ENCODE results near the gene ANKRD9.
"Not testable (repeated sequence)": the region's sequence is repeated elsewhere in the genome, so short reads cannot be mapped to it uniquely, and the experiment has no call there.

ANKRD9 gene, protein sequence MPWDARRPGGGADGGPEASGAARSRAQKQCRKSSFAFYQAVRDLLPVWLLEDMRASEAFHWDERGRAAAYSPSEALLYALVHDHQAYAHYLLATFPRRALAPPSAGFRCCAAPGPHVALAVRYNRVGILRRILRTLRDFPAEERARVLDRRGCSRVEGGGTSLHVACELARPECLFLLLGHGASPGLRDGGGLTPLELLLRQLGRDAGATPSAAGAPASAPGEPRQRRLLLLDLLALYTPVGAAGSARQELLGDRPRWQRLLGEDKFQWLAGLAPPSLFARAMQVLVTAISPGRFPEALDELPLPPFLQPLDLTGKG

DNA sequence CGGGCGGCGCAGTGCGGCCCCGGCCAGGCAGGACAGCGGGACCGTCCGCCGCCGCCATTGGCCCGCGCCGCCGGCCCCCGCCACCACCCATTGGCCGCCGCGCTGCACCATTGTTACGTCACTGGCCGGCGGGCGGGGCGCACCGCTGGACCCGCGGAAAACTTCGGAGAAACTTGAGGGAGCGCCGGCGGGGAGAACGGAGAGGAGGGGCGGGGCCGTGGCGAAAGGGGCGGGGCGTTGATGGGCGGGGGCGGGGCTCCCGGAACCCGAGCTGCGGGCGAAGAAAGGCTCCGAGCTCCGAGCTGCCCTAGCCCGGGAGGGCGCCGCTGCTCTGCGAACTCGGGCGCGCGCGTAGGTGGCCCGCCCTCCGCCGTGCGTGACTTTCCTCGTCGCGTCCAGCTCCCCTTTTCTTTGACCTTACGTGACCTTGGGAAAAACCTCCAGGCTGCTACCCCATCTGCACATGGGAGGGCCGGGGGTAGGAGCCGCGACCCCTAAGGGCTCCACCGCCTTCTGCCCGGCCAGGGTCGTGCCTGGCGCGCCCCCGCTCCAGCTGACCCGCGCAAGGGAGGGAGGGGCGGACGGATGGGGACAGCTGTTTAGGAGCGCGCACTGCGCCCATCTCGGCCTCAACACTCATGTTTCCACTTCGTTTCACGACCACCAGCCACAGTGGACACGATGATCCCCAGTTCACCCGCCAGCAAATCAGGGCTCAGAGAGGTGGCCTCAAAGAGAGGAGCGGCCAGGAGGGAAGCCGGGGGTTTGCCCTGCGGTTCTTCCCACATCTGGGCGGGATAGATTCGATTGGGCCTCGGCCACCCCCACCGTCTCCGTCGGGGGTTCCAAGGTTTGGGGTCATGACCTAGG, at the start of gene ANKRD9:
TSS of gene ANKRD9 (minus strand) at position 31 of the 870 bp plus-strand sequence. CDS start 1,887 bp downstream, outside the sequence.
- DNase-seq (ENCODE audit: insufficient read length, low spot score) (peak; percentile 100), FAIRE-seq (peak; percentile 68)

DNA sequence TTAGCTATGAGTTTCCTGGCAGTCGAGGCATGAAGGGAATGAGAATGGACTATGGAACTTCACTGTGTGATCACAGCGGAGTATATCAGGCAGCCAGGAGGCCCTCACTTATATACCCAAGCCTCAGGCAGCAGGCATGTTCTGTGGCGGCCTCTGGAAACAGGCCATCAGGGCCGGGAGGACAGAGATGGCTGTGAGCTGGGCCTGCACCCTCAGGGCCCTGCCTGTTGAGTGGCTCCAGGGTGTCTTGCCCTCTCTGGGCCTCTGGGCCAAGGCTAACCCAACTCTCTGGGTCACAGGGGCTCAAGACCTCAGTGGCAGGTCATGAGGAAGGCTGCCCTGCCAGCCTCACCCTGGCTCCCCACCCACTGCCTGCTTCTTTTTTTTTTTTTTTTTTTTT, 49.0 kb upstream of the ANKRD9 start:
- DNase-seq (ENCODE audit: insufficient read length, low spot score), result no peak
- FAIRE-seq, result no peak

DNA sequence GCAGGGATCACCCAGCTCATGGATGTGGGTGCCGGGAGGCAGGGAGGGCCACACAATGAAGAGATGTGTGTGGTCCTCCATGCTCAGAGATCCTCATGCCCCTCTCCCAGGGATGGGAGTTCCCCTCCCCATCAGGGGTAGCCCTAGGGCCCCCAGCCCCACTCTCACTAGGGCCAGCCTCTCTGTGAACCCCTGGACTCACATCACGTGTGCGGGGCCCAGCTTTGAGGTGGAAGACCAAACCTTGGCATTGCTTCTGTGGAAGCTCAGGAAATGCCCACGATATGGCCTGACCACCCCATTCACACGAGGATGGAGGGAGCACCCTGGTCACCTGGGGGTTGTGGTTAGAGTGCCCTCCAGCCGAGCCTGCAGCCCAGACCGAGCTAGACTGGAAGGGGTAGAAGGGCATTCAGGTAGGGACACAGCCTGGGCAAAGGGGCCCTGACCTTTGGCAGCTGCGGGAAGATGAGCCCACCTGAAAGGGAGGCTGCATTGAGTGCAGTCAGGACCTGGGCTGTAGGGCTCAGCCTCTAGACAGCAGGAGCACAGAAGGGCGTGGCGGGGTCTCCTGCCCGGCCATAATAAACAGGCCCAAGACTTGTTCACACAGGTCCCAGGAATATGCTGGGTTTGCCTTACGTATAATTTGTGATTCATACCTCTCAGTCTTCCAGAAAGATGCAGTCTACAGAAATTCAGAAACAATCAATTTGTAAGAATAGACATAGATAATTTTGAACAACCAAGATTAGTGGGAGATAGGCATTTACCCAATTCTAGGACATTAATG, 48.1 kb upstream of the ANKRD9 start:
- FAIRE-seq, result no peak

DNA sequence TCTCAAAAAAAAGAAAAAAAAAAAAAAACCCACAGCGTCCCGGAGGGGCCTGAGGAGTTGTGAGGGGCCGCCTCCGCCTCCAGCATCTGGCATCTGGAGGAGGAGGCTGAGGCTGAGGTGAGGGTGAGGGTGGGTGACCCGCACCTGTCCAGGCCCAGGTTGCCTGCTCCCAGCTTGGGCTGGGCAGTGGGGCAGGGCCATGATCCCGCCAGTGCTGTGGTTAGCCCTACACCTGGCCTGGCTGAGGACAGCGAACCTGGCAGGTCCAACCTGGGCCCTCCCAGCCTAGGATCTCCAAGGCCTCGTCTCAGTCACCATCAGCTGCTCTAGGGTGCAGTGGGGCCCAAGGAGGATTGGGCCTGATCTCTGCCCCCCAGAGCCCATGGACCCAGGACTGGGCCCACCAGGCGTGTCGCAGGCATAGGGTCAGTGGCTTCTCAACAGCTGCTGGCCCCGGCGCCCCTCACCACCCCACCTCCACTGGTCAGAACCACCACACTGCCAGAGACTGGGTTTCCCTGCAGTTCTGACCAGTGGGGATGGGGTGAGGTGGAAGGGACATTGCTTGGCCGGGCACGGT, 46.6 kb upstream of the ANKRD9 start:
- no peak for FAIRE-seq

More for the DNA sequence above, 48.1 kb upstream of the ANKRD9 start:
- no peak for DNase-seq (ENCODE audit: insufficient read length, low spot score)

DNA sequence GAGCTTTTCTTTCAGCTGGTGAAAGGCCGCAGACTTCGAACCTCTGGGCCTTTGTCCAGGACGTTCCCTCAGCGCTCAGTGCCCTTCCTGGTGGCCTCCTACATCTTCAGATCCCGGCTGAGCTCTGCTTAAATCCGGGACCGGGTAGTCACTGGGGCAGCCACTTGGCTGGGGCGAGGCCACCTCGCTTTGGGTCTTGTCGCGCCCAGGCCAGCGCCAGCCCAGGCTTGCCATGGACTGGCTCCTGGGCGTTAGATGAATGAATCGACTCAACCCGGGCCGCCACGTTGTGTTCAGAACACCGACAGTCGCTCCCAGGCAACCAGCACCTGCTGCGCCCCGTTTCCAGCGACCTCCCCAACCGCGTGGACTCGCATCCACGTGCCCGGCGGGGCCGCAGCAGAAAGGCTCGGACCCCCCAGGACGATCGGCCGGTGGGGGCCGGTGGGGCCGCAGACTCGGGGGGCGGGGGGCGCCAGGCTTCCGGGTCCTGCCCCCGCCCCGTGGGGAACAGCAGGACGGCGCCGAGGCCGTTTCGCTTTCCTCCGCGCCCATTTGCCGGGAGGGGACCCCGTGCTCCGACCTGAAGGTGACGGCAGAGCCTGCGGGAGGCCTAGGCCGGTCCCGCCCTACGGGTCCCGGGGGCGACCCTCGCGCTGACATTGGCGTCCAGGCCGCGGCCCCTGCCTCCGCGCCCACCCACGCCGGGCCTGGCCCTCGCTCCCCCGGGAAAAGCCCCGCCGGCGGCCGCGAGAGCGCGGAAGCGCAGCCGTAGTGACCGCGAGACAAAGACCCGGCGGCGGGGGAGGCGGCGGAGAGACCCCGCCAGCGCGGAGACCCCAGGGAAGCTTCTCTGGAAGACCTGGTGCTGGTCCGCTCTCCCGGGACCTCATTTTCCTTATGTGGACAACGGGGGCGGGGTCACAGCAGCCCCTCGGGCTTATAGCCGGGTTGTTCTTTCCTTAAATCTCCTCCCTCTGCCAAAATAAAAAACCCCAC, 45.5 kb upstream of the ANKRD9 start:
- peak; percentile 83 for FAIRE-seq
- peak; percentile 62 for DNase-seq (ENCODE audit: insufficient read length, low spot score)

More for the DNA sequence above, 46.6 kb upstream of the ANKRD9 start:
- DNase-seq (ENCODE audit: insufficient read length, low spot score), result no peak

DNA sequence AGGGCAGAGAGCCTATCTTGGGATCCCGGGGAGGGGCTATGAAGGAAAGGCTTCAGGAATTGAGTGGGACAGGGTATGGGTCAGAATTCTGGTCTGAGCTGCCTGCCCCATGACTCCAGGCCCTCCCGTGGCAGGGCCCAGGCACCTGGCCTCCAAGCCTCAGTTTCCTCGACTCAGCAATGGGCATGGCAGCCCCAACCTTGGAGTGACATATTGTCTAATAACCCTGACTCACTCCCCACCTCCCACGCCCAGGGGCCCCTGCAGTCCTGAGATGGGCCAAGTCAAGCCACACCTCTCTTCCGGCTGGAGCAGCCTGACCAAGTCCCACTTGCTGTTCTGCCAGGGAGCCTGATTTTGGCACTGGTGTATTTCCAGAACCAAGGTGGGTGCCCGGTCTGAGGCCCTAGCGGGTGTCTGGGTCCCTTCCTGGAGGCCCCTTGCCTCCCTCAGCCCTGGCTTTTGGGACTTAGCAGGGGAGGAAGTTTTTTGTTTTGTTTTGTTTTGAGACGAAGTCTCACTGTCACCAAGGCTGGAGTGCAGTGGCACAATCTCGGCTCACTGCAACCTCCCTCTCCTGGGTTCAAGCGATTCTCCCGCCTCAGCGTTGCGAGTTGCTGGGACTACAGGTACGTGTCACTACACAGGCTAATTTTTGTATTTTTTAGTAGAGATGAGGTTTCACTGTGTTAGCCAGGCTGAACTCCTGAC, 42.6 kb upstream of the ANKRD9 start:
- FAIRE-seq (no peak), DNase-seq (ENCODE audit: insufficient read length, low spot score) (no peak)

DNA sequence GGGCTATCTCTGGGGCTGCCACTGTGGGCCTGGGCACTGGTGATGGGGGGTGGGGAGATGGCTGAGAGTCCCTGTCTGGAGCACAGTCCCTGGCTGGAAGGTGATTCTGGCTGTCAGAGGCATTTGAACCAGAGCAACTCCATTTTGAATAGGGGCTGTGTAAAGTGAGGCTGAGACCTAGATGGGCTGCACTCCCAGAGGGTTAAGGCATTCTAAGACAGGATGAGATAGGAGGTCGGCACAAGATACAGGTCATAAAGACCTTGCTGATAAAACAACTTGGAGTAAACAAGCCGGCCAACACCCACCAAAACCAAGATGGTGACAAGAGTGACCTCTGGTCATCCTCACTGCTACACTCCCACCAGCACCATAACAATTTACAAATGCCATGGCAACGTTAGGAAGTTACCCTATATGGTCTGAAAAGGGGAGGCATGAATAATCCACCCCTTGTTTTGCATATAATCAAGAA, 41.4 kb upstream of the ANKRD9 start:
- DNase-seq (ENCODE audit: insufficient read length, low spot score); FAIRE-seq: not testable (repeated sequence)

DNA sequence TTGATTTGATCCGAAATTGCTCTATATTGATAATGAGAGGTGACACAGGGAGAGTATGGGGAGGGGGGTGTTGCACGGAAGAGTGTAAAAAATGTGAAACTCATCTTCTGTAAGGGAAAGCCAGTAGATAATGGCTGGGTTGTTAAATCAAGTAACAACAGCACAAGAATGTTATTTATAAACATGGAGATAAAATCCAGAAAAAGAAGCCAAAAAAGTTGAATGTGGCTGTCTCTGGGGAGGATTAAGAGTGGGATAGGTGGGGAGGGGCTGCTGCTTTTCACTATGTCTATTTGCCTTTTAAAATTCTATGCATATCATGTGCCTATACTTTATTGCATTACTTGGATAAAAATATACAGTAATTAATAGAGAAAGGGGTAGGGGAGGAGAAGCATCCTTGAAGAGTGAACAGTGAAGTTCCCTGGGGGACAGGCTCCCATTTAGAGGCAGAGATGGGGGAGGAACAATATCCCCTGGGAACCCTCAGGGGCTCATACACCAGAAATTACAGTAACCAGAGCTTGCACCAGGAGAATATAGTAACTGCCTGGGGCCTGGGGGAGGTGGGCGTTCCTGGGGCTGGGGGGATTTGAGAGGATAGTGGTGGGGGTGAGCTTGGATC, 39.2 kb upstream of the ANKRD9 start:
- FAIRE-seq (no peak), DNase-seq (ENCODE audit: insufficient read length, low spot score) (no peak)

DNA sequence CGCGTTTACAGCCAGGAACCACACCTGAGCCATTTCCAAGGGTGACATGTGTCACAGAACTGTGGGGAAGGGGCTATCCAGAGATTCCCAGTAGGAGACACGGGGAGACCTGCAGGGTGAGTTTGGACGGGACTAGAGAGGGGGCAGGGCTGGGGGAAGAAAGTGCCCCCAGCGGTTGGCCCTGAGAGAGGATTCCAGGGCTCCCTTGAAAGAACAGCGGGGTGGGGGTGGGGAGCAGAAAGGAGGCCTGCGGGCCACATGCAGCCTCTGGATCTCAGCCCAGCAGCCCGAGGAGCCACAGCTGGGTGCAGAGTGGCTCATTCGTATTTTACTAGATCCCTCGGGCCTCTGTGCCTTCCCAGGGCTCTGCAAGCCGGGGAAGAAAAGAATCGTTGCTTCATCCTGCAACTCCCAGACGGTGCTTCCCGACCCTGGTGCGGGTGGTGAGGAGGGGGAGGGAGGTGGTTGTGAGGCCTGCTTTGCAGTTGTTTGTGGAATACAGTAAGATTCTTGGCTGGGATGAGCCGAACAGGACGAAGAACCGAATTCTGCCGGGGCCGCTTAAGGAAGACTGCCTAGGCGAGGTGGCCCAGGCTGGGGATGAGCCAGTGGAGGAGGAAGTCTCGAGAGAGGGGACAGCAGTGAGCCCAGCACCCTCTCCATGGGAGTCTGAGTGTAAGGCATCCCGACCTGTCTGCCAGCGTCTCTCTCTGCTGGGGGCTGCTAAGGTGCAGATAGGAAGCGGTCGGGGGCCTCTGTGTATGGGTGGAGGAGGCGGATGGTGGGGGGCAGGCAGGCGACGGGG, 36.1 kb upstream of the ANKRD9 start:
- FAIRE-seq (no peak), DNase-seq (ENCODE audit: insufficient read length, low spot score) (no peak)

DNA sequence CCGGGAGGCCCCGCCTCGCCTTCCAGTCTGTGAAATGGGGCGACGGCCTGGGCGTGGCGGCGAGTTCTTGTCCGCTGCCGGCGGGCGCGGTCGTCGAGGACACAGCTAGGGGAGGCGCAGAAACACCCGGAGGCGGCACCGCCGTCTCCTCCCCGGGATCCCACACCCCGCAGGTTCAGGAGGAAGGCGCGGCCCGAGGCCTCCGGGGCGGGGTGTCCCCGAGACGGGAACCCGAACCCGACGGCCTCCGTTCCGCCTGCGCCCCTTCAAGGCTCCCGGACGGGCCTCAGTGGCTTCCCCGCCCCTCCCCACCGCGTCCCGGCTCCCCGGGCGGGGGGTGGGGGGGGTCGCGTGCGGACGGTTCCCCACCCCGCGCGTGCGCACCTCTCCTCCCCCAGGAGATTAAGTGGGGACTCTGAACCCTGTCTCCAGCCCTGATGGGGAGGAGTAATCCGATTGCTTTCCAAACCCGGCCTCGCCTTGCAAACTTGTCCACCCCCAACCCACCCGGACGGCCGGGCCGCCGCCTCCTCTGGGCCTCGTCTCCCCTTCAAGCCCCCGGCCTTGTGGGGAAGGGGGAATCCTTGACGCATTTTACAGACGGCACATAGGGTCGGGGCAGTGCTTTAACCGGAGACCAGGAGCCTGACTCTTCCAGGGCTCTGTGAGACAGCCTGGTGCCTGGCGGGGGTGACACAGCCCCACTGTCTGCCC, 35.3 kb upstream of the ANKRD9 start:
- FAIRE-seq (no peak), DNase-seq (ENCODE audit: insufficient read length, low spot score) (no peak)

DNA sequence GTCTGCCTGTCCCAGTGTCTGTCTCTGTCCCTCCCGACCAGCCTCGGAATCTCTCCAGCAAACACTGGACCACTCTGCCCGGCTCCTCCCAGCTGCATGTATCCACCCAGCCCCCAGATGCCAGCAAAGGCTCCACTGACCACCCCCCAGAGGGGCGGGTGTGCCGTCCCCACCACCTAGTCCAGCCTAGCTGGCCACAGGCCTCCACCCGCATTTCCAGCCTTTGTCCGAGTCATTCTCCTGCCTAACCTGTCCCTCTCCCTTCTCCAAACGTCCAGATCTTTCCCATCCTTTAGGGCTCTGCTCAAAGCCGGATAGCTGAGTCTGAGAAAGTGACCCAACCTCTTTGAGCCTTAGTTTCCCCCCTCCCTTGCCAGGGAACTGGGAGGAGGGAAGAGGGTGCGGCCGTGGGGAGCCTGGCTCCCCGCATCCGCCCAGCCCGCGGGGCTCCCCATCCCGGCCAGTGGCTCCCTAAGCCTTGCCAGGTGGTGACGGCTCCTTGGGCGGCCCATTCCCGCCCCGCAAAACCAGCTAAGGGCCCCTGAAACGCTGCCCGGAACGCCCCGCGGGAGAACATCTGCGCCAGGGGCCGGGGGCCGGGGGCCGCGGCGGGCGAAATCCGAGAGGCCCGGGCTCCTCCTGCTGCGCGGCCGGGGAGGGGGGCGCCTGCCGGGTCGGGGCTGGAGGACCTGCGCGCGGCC, 34.6 kb upstream of the ANKRD9 start:
- no peak for FAIRE-seq

DNA sequence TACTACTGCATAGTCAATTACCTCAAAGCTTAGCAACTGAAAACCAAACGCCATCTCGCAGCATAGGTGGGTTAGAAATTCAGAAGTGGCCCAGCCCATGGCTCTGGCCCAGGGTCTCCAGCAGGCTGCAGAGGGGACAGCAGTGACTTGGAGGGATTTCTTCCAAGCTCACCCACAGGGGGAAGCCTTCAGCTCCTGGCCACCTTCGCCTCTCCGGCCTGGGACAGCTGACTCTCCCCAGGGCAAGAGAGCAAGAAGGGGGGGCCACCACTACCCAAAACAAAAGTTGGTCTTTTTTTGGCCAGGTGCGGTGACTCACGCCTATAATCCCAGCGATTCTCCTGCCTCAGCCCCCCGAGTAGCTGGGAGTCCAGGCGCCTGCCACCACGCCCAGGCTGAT, 32.2 kb upstream of the ANKRD9 start:
- FAIRE-seq (no peak), DNase-seq (ENCODE audit: insufficient read length, low spot score) (no peak)

More for the DNA sequence above, 34.6 kb upstream of the ANKRD9 start:
- no peak for DNase-seq (ENCODE audit: insufficient read length, low spot score)

DNA sequence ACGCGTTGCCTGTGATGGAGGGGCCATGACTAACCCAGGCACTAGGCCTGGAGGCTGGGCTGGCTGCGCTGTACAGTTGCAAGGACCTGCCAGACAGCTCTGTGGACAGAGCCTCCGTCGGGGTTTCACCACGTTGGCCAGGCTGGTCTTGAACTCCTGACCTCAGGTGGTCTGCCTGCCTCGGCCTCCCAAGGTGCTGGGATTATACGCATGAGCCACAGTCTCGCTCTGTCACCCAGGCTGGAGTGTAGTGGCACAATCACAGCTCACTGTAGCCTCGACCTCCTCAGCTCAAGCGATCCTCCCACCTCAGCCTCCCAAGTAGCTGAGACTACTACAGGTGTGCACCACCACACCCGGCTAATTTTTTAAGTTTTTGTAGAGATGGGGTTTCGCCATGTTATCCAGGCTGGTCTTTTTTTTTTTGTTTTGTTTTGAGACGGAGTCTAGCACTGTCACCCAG, 31.5 kb upstream of the ANKRD9 start:
- DNase-seq (ENCODE audit: insufficient read length, low spot score); FAIRE-seq: not testable (repeated sequence)

DNA sequence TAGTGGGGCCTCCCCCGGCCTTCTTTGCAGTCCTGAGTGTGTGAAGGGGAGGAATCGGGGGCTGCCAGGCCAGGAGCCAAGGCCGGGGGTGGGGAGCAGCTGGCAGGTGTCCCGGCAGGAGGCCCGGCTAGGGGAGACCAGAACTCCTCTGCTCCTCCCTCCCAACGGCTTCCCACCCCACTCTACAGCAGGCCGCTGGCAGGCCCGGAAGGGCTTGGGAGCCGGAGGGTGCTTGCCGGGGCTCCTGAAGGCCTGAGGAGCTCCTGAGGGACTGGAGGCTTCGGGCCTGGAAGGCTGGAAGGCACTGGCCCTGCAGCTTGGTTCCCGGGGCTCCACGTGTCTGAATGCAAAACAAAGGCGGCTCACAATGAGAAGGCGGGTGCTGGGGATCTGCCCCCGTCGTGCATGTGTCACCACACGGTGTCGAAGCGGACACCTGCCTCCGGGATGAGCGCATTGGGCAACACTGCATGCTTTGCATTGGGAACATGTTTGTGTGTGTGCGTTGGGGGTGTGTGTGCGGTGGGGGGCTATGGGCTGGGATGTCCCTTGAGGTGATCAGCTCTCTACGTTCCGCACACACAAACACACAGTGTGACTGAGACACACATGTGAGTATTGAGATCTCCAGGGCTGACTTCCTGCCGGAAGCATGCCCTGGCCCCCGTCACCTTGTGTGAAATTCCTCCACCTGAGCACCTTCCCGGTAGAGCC, 30.9 kb upstream of the ANKRD9 start:
- no peak for DNase-seq (ENCODE audit: insufficient read length, low spot score)
- FAIRE-seq, result no peak

DNA sequence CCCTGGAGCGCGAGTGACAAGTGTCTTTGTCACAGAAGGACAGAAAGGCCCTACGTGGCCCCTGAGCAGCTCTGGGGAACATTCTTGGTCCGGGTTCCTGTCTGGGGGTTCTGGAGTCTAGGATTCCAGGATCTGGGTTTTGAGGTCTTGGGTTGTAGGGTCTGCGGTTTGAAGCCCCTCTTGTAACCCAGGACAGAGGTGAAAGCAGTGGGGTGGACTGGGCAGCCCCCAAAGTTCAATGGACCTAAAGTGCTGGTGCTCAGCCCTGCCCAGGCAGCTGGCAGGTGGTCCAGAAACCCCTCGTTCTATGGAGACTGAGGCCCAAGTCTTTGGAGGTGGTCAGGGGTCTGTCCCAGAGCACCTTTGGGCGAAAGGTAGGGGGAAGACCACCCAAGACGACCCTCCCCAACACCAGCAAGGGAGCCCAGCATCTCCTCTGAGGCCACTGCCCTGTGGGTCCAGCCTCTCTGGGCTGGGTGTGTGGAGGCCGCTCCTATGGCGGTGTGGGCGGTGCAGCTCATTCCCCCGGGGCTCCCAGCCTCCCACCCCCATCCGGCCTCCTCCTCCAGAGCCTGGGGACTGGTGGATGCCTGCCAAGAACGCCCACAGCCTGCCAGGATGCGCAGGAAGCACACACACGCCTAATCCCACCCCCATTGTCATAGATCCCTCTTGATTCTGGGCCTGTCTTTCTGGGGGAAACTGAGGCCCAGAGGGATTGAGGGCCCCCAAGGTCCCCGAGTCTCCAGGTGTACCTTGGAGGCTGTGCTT, 30.2 kb upstream of the ANKRD9 start:
- DNase-seq (ENCODE audit: insufficient read length, low spot score) (no peak), FAIRE-seq (no peak)
